Fibroblast of peridontal ligament (primary cell): ENCODE measurements around the gene FLCN.

Experiments used
- DNase-seq: peaks from one replicate; pipeline ENCODE4 v3.0.0-alpha.2; 2010; ENCODE audit errors: extremely low read depth

Gene FLCN

GRCh38 chr17:17167356-17167755 is 69.6 kb downstream of the FLCN start:
- no peak for DNase-seq

- no peak for DNase-seq
These were observed 70.5 kb downstream of the FLCN start for GRCh38 chr17:17166446-17166845.

GRCh38 chr17:17165666-17166308 is 71.2 kb downstream of the FLCN start:
- no peak for DNase-seq

GRCh38 chr17:17164676-17165075 is 72.3 kb downstream of the FLCN start:
- DNase-seq = no peak

GRCh38 chr17:17164156-17164555 is 72.8 kb downstream of the FLCN start:
- DNase-seq = no peak
